Spleen (tissue), 7 donors: ENCODE measurements around the gene PADI2.
A peak's percentile ranks its signal among the peaks of the same experiment; 100 is the strongest.

Experiments used
- POLR2A ChIP-seq, 3 donors: fragments of 450-650 bp; IDR thresholded peaks; one replicate each; pipeline ENCODE4 v1.5.1; 2017; ENCODE audit warnings: antibody characterized with exemption in 3 of 3, mild to moderate bottlenecking in 1 of 3
- TF ChIP-seq, protein P1 (sequence below), 11 experiments: fragments of 200-600 bp in 7 of 11; fragments of 450-650 bp in 4 of 11; sonication (generic) in 4 of 11; IDR thresholded peaks in 8 of 11; conservative IDR thresholded peaks in 3 of 11; 1 replicate in 7 of 11; 2 replicates in 4 of 11; pipeline versions ENCODE4 v1.4.0 to v1.8.0; 2016 to 2021; ENCODE audit warnings: antibody characterized with exemption in 11 of 11, inconsistent platforms in 4 of 11, mild to moderate bottlenecking in 1 of 11
- donor health status: DM: no; HTN: no; CAD: no; lungs with moderate emphysema.
- donor health status: DM: no; HTN: no; CAD: no.
- donor health status: DM: no; HTN: no; CAD: no.

DNA sequence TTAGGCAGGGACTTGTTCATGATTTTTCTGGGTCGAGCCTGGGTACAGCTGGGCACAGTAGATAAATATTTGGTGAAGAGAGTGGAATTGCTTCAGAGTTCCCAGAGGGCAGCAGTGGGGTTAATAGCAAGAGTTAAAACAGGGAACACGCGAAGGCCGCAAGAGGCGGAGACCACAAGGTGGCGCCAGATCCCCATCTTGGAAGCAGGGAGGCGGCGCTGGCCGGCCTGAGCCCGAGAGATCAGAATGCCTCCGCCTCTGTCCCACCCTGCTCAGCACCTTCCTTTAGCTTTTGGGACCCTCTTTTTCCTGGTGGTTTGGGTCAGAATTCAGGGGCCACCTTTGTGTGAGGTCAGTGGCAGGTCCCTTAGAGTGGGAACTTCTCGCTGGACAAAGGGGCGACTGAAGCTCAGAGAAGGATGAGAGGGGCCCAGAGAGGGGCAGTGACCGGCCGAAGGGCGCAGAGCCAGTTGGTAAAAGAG lies 6.5 kb upstream of the PADI2 start:
- TF ChIP-seq, protein P1, sequence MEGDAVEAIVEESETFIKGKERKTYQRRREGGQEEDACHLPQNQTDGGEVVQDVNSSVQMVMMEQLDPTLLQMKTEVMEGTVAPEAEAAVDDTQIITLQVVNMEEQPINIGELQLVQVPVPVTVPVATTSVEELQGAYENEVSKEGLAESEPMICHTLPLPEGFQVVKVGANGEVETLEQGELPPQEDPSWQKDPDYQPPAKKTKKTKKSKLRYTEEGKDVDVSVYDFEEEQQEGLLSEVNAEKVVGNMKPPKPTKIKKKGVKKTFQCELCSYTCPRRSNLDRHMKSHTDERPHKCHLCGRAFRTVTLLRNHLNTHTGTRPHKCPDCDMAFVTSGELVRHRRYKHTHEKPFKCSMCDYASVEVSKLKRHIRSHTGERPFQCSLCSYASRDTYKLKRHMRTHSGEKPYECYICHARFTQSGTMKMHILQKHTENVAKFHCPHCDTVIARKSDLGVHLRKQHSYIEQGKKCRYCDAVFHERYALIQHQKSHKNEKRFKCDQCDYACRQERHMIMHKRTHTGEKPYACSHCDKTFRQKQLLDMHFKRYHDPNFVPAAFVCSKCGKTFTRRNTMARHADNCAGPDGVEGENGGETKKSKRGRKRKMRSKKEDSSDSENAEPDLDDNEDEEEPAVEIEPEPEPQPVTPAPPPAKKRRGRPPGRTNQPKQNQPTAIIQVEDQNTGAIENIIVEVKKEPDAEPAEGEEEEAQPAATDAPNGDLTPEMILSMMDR (IDR thresholded peaks at IDR 0.05 in 8 of 11, conservative IDR thresholded peaks at IDR 0.05 in 3 of 11) = peak; percentile 81 to 95 (median 91)
- no peak for TF ChIP-seq POLR2A (IDR thresholded peaks at IDR 0.05)
